GM13976 (cell line): ENCODE measurements around the gene ROGDI.

ENCODE experiments used
- DNase-seq: peaks from one replicate; pipeline ENCODE4 v3.0.0; 2012; ENCODE audit warnings: low spot score
- in situ Hi-C: fragments of 300-500 bp; cut with MboI; formaldehyde crosslinking; loops from one replicate; pipeline ENCODE4 v1.12.0; 2022; ENCODE audit warnings: low sequenced_read_pairs, mixed read lengths, inconsistent platforms; ENCODE audit not compliant: unreplicated experiment
- TF ChIP-seq, protein P1 (sequence below): IDR thresholded peaks from 2 replicates; pipeline ENCODE4 v1.5.1; 2012; ENCODE audit warnings: borderline replicate concordance, mild to moderate bottlenecking; ENCODE audit not compliant: insufficient read depth; ENCODE audit errors: extremely low read depth, missing control alignments, control extremely low read depth

Gene ROGDI

GRCh38 chr16:4830408-4830807 lies 28.0 kb upstream of the ROGDI start:
- TF ChIP-seq, protein P1, sequence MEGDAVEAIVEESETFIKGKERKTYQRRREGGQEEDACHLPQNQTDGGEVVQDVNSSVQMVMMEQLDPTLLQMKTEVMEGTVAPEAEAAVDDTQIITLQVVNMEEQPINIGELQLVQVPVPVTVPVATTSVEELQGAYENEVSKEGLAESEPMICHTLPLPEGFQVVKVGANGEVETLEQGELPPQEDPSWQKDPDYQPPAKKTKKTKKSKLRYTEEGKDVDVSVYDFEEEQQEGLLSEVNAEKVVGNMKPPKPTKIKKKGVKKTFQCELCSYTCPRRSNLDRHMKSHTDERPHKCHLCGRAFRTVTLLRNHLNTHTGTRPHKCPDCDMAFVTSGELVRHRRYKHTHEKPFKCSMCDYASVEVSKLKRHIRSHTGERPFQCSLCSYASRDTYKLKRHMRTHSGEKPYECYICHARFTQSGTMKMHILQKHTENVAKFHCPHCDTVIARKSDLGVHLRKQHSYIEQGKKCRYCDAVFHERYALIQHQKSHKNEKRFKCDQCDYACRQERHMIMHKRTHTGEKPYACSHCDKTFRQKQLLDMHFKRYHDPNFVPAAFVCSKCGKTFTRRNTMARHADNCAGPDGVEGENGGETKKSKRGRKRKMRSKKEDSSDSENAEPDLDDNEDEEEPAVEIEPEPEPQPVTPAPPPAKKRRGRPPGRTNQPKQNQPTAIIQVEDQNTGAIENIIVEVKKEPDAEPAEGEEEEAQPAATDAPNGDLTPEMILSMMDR = no peak
- in situ Hi-C loops = no loop called here
- DNase-seq = no peak

DNA sequence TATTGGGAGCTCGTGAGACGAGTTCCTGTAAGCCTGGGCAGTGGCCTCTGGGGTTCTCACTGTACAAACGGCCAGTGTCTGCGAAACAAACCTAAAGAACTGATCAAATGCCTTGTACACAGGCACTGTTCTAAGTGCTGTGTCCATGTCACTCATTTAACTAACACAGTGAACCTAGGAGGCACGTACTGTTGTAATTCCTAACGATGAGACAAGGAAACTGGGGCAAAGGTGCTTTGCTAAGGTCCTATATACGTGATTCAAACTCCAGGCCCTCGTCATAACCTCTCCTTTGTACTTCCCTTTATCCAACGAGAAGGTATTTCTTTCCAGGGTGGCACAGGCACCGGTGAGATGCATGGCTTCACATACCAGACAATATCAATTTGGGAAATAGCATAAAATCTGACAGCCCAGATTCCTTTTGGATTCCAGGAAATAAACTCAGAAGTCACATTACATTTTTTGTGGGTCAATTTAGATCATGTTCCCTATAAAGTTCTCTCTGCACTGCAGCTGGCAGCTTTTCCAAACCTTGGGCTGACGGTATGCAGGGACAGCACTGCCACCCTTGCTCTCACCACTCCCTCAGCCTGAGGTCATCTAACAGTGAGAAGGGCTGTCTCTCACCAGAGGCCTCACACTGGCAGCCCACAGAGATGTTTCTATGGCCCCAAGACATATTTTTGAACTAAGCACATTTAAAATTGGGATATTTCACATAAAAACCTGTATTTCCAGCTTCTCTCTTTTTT lies 26.3 kb upstream of the ROGDI start:
- TF ChIP-seq, protein P1 = no peak
- in situ Hi-C loops = no loop called here
- no peak for DNase-seq

DNA sequence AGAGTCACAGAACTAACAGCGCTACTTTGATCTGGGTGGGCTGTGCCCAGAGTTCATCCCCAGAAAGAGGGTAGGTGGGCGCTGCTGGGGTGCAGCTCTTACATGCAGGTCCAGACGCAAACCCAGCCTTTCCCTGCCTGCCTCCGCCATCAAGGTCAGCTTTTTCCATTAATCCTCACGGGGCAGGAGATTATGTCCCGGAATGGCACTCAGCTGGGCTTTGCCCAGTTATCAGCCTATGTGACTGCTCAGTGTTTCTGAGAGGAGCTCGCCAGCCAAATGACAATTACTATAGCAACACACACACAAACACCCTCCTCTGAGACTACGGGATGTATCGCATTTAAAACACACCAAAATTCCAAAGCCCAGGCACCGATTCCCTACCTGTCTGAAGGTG lies 24.5 kb upstream of the ROGDI start:
- TF ChIP-seq, protein P1 = no peak
- no peak for DNase-seq
- in situ Hi-C loops = no loop called here

- in situ Hi-C loops = no loop called here
- TF ChIP-seq, protein P1 = no peak
- no peak for DNase-seq
Observed at GRCh38 chr16:4826526-4826925, 24.1 kb upstream of the ROGDI start.

DNA sequence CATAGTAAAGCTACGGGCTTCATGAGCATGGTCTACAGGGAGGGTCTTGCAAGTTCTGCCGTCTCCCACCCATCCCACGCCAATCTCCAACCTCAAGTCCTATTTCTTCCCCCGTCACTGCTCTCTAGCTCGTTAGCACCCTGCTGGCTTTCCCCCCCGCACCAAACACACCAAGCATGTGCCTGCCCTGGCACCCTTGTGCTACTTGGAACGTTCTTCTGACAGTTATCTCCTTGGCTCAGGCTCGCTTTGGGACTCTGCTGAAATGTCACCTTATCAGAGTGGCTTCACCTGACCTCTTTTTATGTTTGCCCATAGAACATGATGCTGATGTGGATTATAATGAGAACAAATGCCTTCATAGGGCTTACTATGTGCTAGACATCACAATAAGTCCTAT lies 22.8 kb upstream of the ROGDI start:
- TF ChIP-seq, protein P1 = no peak
- in situ Hi-C loops = no loop called here

GRCh38 chr16:4820652-4821051 lies 18.2 kb upstream of the ROGDI start:
- TF ChIP-seq, protein P1 = no peak
- no peak for DNase-seq
- in situ Hi-C loops = no loop called here

More for the DNA sequence above, 22.8 kb upstream of the ROGDI start:
- no peak for DNase-seq
